Fibroblast of lung (primary cell): ENCODE data around the gene PDE4DIP. TPM values are rescaled to one million over a fixed set of nuclear protein-coding genes. Genes with fewer than 3 reads are reported as not detected.
"Not testable (repeated sequence)": the region's sequence is repeated elsewhere in the genome, so short reads cannot be mapped to it uniquely, and the experiment has no call there.

Source experiments
- DNase-seq, 2 donors: peaks; one replicate each; pipeline versions ENCODE4 v3.0.0 to v3.0.0-alpha.2; 2010; ENCODE audit warnings: low read depth in 2 of 2
- H2AFZ ChIP-seq: 2 replicates; pipeline ENCODE4 v1.5.1; 2012; ENCODE audit warnings: low read length, control low read depth, inconsistent platforms
- H3K27ac ChIP-seq: 2 replicates; pipeline ENCODE4 v1.5.1; 2011; ENCODE audit warnings: low read length, control low read depth; ENCODE audit not compliant: insufficient read depth
- H3K27me3 ChIP-seq: 2 replicates; pipeline ENCODE4 v1.5.1; 2011; ENCODE audit warnings: mild to moderate bottlenecking, low read length; ENCODE audit not compliant: control insufficient read depth, insufficient read depth
- H3K36me3 ChIP-seq: 2 replicates; pipeline ENCODE4 v1.5.1; 2011; ENCODE audit warnings: low read length; ENCODE audit not compliant: control insufficient read depth, insufficient read depth
- H3K4me1 ChIP-seq: 2 replicates; pipeline ENCODE4 v1.5.1; 2011; ENCODE audit warnings: low read length; ENCODE audit not compliant: control insufficient read depth, insufficient read depth; ENCODE audit errors: extremely low read depth
- H3K4me2 ChIP-seq: 2 replicates; pipeline ENCODE4 v1.5.1; 2011; ENCODE audit warnings: low read length, control low read depth; ENCODE audit not compliant: insufficient read depth; ENCODE audit errors: extremely low read depth
- H3K4me3 ChIP-seq, 4 experiments: fragments of 200-600 bp in 1 of 4; sonication (generic) in 1 of 4; replicated peaks in 1 of 4; 2 replicates each; pipeline ENCODE4 v1.5.1; 2011 to 2016; ENCODE audit warnings: low read length in 4 of 4, low read depth in 3 of 4, mild to moderate bottlenecking in 3 of 4, control low read depth in 2 of 4, inconsistent platforms in 1 of 4, mixed read lengths in 1 of 4; ENCODE audit not compliant: insufficient read depth in 1 of 4; ENCODE audit errors: control extremely low read depth in 1 of 4
- H3K79me2 ChIP-seq: 2 replicates; pipeline ENCODE4 v1.5.1; 2012; ENCODE audit warnings: mild to moderate bottlenecking, low read length, inconsistent platforms; ENCODE audit not compliant: control insufficient read depth, insufficient read depth
- H3K9ac ChIP-seq: 2 replicates; pipeline ENCODE4 v1.5.1; 2011; ENCODE audit warnings: mild to moderate bottlenecking, low read length, control low read depth; ENCODE audit not compliant: insufficient read depth
- H3K9me3 ChIP-seq: 2 replicates; pipeline ENCODE4 v1.5.1; 2012; ENCODE audit warnings: low read depth, low read length; ENCODE audit not compliant: control insufficient read depth, insufficient read depth
- H4K20me1 ChIP-seq: 2 replicates; pipeline ENCODE4 v1.5.1; 2011; ENCODE audit warnings: low read length; ENCODE audit not compliant: control insufficient read depth, insufficient read depth; ENCODE audit errors: extremely low read depth
- polyA minus RNA-seq: library from RNA; depleted of rRNA, polyadenylated mRNA; stranded (reverse); fragments of >200 nt; gene quantifications from 2 replicates; pipeline ENCODE4 v1.2.3, GENCODE V29; 2011; ENCODE audit warnings: low replicate concordance
- polyA plus RNA-seq, 2 donors: library from polyadenylated mRNA; depleted of rRNA in 1 of 2; stranded (reverse) in 1 of 2; unstranded in 1 of 2; fragments of >200 nt; gene quantifications; 2 replicates each; pipeline ENCODE4 v1.2.1, GENCODE V29; 2011 to 2012; ENCODE audit warnings: missing spikeins in 1 of 2
- total RNA-seq: library from RNA; depleted of rRNA; stranded (reverse); fragments of >200 nt; gene quantifications from 2 replicates; pipeline ENCODE4 v1.2.1, GENCODE V29; 2014

Gene PDE4DIP
- total RNA-seq = 116 and 259 TPM in 2 replicates
- 105 and 121 TPM in 2 replicates for polyA plus RNA-seq
- polyA plus RNA-seq (2012) = 89.1 and 93.3 TPM in 2 replicates
- polyA minus RNA-seq = 102 and 144 TPM in 2 replicates

DNA sequence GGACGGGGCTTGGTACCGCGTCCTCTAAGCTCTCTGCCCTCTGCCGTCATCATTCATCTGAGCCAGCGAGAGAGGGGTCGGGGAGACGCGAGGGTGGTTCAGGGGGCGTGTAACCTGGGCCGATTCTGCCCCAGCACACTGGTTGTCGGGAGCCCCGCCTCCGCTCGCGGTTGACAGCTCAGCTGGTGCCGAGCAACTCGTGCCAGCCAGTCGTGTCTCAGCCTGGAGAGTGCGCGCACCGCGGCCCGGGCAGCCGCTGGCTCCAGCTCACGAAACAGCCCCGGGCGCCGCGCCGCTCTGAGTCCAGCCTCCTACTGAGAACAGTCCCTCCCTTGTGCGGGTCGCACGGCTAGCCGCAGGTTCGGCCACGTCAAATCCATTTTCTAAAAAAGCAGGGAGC is at the start of gene PDE4DIP:
Gene PDE4DIP, plus strand, starts transcription at position 209 of the 400 bp plus-strand sequence. CDS start 347 bp downstream, outside the sequence.
- not testable (repeated sequence) for H3K9ac ChIP-seq, H4K20me1 ChIP-seq, H3K36me3 ChIP-seq, H3K27me3 ChIP-seq, H3K9me3 ChIP-seq, H3K4me2 ChIP-seq, H3K27ac ChIP-seq, H2AFZ ChIP-seq, H3K79me2 ChIP-seq, H3K4me1 ChIP-seq, DNase-seq, H3K4me3 ChIP-seq

- H3K4me2 ChIP-seq, H3K4me1 ChIP-seq, H3K27me3 ChIP-seq: not testable (repeated sequence)
Measured at GRCh38 chr1:148808268-148808928, 35.8 kb upstream of the PDE4DIP start.

GRCh38 chr1:148808929-148809283 is 35.3 kb upstream of the PDE4DIP start:
- H3K36me3 ChIP-seq, H3K4me3 ChIP-seq, H3K9me3 ChIP-seq, DNase-seq, H3K27me3 ChIP-seq, H3K4me2 ChIP-seq, H3K9ac ChIP-seq, H4K20me1 ChIP-seq, H3K79me2 ChIP-seq, H2AFZ ChIP-seq, H3K4me1 ChIP-seq, H3K27ac ChIP-seq: not testable (repeated sequence)

More at GRCh38 chr1:148808268-148808928, 35.8 kb upstream of the PDE4DIP start:
- not testable (repeated sequence) for H3K9me3 ChIP-seq, H3K27ac ChIP-seq, H3K79me2 ChIP-seq, H3K4me3 ChIP-seq, H3K36me3 ChIP-seq, H2AFZ ChIP-seq, H3K9ac ChIP-seq, H4K20me1 ChIP-seq, DNase-seq

DNA sequence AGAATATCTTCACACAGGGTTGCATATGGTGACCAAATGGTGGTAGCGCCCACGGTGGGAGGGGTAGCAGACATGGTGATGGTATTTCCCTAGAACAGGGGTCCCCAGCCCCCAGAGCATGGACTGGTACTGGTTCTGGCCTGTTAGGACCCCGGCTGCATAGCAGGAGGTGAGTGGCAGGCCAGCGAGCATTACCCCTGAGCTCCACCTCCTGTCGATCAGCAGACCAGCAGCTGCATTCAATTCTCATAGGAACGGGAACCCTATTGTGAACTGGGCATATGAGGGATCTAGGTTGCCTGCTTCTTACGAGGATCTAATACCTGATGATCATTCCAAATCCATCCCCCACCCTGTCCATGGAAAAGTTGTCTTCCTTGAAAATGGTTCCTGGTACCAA is 22.0 kb upstream of the PDE4DIP start:
- H3K36me3 ChIP-seq, H3K9ac ChIP-seq, H4K20me1 ChIP-seq, H3K9me3 ChIP-seq, H3K4me1 ChIP-seq, H3K27me3 ChIP-seq, H3K79me2 ChIP-seq, H3K27ac ChIP-seq, H3K4me3 ChIP-seq, H2AFZ ChIP-seq, H3K4me2 ChIP-seq, DNase-seq: not testable (repeated sequence)

DNA sequence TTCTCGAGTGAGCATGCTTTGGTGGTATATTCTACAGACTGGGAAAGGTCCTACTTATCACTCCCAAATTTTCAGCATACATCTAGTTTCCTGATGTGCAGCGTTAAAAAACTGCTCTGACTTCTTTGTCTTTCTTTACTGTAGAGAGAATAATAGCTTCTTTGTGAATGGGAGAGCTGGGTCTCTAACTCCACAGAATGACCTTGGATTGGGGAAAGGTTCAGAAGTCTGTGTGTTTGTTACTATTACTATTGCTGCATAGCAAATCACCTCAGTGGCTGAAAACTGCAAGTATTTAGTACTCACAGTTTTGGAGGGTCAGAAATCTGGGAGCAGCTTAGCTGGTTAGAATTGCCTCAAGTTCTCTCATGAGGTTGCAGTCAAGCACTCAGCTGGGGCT is 20.4 kb upstream of the PDE4DIP start:
- not testable (repeated sequence) for H4K20me1 ChIP-seq, H3K4me3 ChIP-seq, H3K27ac ChIP-seq, H3K9me3 ChIP-seq, DNase-seq, H3K4me1 ChIP-seq, H2AFZ ChIP-seq, H3K9ac ChIP-seq, H3K4me2 ChIP-seq, H3K79me2 ChIP-seq, H3K36me3 ChIP-seq, H3K27me3 ChIP-seq

GRCh38 chr1:148825029-148825428 is 19.2 kb upstream of the PDE4DIP start:
- H2AFZ ChIP-seq, H3K9ac ChIP-seq, H3K27ac ChIP-seq, H3K79me2 ChIP-seq, H3K4me1 ChIP-seq, H3K9me3 ChIP-seq, H3K27me3 ChIP-seq, H3K4me3 ChIP-seq, DNase-seq, H3K4me2 ChIP-seq, H4K20me1 ChIP-seq, H3K36me3 ChIP-seq: not testable (repeated sequence)

DNA sequence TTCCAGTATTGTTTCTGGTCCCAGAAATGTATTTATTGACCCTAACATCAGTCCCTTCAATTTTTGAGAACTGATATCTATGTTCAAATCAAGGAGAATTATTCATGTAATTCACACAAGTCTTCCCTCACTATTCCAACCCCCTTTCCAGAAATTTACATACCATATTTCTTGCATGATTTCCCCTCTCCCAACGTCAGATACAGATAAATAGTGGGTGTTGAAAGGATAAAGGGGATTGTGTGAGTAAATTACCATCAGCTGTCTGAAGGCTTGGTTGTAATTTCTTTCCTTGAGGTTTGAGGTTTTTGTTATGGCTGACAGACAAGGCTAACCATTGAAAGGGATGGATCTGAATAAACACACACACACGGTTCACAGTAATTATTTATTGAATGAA is 15.7 kb upstream of the PDE4DIP start:
- not testable (repeated sequence) for H3K9ac ChIP-seq, H3K4me2 ChIP-seq, DNase-seq, H3K79me2 ChIP-seq, H4K20me1 ChIP-seq, H3K4me3 ChIP-seq, H3K36me3 ChIP-seq, H3K4me1 ChIP-seq, H3K27ac ChIP-seq, H3K9me3 ChIP-seq, H3K27me3 ChIP-seq, H2AFZ ChIP-seq
